ENCODE measurements around the gene BIN2.

DNA sequence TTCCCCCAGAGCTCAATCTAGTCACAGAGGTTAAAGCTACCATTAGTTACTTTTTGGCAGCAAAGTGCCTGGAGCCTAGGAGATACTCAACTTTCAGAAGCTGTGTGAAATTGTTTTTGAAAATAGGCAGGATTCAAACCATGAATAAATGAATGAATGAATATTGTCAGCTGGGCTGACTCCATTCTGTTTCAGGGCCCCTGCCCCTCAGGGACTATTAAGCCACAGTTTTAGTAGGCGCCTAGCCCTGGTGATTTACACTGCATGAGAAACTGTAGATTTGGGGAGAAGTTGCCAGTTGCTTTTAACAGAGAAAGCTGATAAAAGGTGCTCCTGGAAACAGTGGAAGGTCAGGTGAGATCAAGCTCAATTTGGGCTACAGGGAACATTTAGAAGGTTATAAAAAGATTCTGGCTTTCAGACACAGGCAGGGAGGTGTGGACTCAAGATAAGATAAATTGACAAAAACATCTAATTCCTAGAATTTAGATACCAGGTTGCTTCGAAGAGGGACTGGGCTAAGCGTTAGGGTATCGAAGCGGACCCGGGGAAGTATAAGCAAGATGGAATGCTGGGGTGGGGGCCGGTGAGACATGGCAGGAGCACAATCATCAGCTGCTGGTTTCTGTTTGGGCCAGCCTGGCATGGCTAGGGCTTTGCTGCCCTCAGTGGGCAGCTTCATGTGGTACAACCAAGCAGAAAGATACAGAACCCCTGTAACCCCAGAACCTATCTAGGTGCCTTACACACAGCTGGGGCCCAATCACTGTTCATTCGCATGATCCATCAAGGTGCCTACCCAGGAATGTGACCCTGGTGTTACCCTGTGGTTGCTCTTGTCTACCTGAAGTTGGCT is 37.4 kb upstream of the BIN2 start:
- TF ChIP-seq, protein P1, sequence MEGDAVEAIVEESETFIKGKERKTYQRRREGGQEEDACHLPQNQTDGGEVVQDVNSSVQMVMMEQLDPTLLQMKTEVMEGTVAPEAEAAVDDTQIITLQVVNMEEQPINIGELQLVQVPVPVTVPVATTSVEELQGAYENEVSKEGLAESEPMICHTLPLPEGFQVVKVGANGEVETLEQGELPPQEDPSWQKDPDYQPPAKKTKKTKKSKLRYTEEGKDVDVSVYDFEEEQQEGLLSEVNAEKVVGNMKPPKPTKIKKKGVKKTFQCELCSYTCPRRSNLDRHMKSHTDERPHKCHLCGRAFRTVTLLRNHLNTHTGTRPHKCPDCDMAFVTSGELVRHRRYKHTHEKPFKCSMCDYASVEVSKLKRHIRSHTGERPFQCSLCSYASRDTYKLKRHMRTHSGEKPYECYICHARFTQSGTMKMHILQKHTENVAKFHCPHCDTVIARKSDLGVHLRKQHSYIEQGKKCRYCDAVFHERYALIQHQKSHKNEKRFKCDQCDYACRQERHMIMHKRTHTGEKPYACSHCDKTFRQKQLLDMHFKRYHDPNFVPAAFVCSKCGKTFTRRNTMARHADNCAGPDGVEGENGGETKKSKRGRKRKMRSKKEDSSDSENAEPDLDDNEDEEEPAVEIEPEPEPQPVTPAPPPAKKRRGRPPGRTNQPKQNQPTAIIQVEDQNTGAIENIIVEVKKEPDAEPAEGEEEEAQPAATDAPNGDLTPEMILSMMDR (conservative IDR thresholded peaks at IDR 0.05; ENCODE audit: low read depth in 2 of 2), result no peak
- TF ChIP-seq NANOG (IDR thresholded peaks at IDR 0.05; ENCODE audit: borderline replicate concordance) (no peak), EZH2 (IDR thresholded peaks at IDR 0.05; ENCODE audit: low read depth, unreplicated experiment) (no peak), EZH2phosphoT487 (IDR thresholded peaks at IDR 0.05; ENCODE audit: unreplicated experiment) (no peak), POLR2AphosphoS5 (IDR thresholded peaks at IDR 0.05; ENCODE audit: low read depth) (no peak), JUNB (IDR thresholded peaks at IDR 0.05; ENCODE audit: unreplicated experiment) (no peak), CREB1 (CRISPR knock-in tag; IDR thresholded peaks at IDR 0.05; ENCODE audit: low read depth) (no peak), ZNF114 (CRISPR knock-in tag; IDR thresholded peaks at IDR 0.05) (no peak), ZNF331 (CRISPR knock-in tag; IDR thresholded peaks at IDR 0.05; ENCODE audit: low read depth) (no peak)
- TF ChIP-seq, protein P2, sequence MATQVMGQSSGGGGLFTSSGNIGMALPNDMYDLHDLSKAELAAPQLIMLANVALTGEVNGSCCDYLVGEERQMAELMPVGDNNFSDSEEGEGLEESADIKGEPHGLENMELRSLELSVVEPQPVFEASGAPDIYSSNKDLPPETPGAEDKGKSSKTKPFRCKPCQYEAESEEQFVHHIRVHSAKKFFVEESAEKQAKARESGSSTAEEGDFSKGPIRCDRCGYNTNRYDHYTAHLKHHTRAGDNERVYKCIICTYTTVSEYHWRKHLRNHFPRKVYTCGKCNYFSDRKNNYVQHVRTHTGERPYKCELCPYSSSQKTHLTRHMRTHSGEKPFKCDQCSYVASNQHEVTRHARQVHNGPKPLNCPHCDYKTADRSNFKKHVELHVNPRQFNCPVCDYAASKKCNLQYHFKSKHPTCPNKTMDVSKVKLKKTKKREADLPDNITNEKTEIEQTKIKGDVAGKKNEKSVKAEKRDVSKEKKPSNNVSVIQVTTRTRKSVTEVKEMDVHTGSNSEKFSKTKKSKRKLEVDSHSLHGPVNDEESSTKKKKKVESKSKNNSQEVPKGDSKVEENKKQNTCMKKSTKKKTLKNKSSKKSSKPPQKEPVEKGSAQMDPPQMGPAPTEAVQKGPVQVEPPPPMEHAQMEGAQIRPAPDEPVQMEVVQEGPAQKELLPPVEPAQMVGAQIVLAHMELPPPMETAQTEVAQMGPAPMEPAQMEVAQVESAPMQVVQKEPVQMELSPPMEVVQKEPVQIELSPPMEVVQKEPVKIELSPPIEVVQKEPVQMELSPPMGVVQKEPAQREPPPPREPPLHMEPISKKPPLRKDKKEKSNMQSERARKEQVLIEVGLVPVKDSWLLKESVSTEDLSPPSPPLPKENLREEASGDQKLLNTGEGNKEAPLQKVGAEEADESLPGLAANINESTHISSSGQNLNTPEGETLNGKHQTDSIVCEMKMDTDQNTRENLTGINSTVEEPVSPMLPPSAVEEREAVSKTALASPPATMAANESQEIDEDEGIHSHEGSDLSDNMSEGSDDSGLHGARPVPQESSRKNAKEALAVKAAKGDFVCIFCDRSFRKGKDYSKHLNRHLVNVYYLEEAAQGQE (IDR thresholded peaks at IDR 0.05; ENCODE audit: unreplicated experiment), result no peak
- TF ChIP-seq, protein P3, sequence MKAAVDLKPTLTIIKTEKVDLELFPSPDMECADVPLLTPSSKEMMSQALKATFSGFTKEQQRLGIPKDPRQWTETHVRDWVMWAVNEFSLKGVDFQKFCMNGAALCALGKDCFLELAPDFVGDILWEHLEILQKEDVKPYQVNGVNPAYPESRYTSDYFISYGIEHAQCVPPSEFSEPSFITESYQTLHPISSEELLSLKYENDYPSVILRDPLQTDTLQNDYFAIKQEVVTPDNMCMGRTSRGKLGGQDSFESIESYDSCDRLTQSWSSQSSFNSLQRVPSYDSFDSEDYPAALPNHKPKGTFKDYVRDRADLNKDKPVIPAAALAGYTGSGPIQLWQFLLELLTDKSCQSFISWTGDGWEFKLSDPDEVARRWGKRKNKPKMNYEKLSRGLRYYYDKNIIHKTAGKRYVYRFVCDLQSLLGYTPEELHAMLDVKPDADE (IDR thresholded peaks at IDR 0.05), result no peak

Data from GM23338 (cell line).